HepG2 (cell line): ENCODE data around the gene ATP5MK. TPM values are rescaled to one million over a fixed set of nuclear protein-coding genes. Genes with fewer than 3 reads are reported as not detected.
A peak's percentile ranks its signal among the peaks of the same experiment; 100 is the strongest.

Experiments
- ASH2L ChIP-seq: fragments of 300-600, 200-600 bp; sonication (generic); IDR thresholded peaks from 2 replicates; pipeline ENCODE4 v1.7.0; 2017; ENCODE audit warnings: low read depth, mild to moderate bottlenecking, moderate library complexity, mixed read lengths, low read length; ENCODE audit not compliant: insufficient read length
- BRCA1 ChIP-seq: sonication (generic); formaldehyde crosslinking; IDR thresholded peaks from 2 replicates; pipeline ENCODE4 v1.4.0; 2020; ENCODE audit warnings: missing genetic modification reagents
- EEA1 ChIP-seq: sonication (generic); formaldehyde crosslinking; IDR thresholded peaks from 2 replicates; pipeline ENCODE4 v1.5.1; 2020; ENCODE audit warnings: mild to moderate bottlenecking, missing genetic modification reagents, borderline replicate concordance
- ETV5 ChIP-seq: IDR thresholded peaks from 2 replicates; pipeline ENCODE4 v1.6.1; 2018; ENCODE audit warnings: missing biosample characterization, missing genetic modification reagents, inconsistent platforms, borderline replicate concordance
- FOXJ3 ChIP-seq: sonication (generic); formaldehyde crosslinking; IDR thresholded peaks from 2 replicates; pipeline ENCODE4 v1.4.0; 2020; ENCODE audit warnings: missing genetic modification reagents, mild to moderate bottlenecking, borderline replicate concordance
- HMG20B ChIP-seq: conservative IDR thresholded peaks from 2 replicates; pipeline ENCODE4 v1.6.1; 2016; ENCODE audit warnings: missing genetic modification reagents, missing compliant biosample characterization
- NFKBIZ ChIP-seq: IDR thresholded peaks from 2 replicates; pipeline ENCODE4 v1.6.1; 2018; ENCODE audit warnings: missing genetic modification reagents, missing compliant biosample characterization
- SALL2 ChIP-seq: sonication (generic); formaldehyde crosslinking; IDR thresholded peaks from 2 replicates; pipeline ENCODE4 v1.8.1; 2023; ENCODE audit warnings: mild to moderate bottlenecking, missing genetic modification reagents, inconsistent platforms
- TRIM22 ChIP-seq: fragments of 450-650 bp; IDR thresholded peaks from 2 replicates; pipeline ENCODE4 v1.6.1; 2017
- ZNF160 ChIP-seq: sonication (generic); formaldehyde crosslinking; IDR thresholded peaks from 2 replicates; pipeline ENCODE4 v1.8.0; 2022; ENCODE audit warnings: mild to moderate bottlenecking, inconsistent platforms, missing genetic modification reagents
- ZNF274 ChIP-seq: sonication (generic); formaldehyde crosslinking; IDR thresholded peaks from 2 replicates; pipeline ENCODE4 v1.5.1; 2020; ENCODE audit warnings: mild to moderate bottlenecking, missing genetic modification reagents
- ZNF556 ChIP-seq: sonication (generic); formaldehyde crosslinking; IDR thresholded peaks from 2 replicates; pipeline ENCODE4 v1.4.0; 2020; ENCODE audit warnings: mild to moderate bottlenecking, missing genetic modification reagents, borderline replicate concordance
- ZNF605 ChIP-seq: sonication (generic); formaldehyde crosslinking; IDR thresholded peaks from 2 replicates; pipeline ENCODE4 v1.8.0; 2022; ENCODE audit warnings: mild to moderate bottlenecking, missing genetic modification reagents
- ZNF629 ChIP-seq: sonication (generic); formaldehyde crosslinking; conservative IDR thresholded peaks from 2 replicates; pipeline ENCODE4 v1.5.0; 2020; ENCODE audit warnings: missing genetic modification reagents
- ZNF737 ChIP-seq: sonication (generic); formaldehyde crosslinking; IDR thresholded peaks from 2 replicates; pipeline ENCODE4 v1.5.0; 2020; ENCODE audit warnings: missing genetic modification reagents, mild to moderate bottlenecking, borderline replicate concordance
- ZSCAN12 ChIP-seq: sonication (generic); formaldehyde crosslinking; IDR thresholded peaks from 2 replicates; pipeline ENCODE4 v1.9.0; 2021; ENCODE audit warnings: mild to moderate bottlenecking, missing genetic modification reagents
- ZSCAN29 ChIP-seq: sonication (generic); formaldehyde crosslinking; conservative IDR thresholded peaks from 2 replicates; pipeline ENCODE4 v1.4.0; 2020; ENCODE audit warnings: mild to moderate bottlenecking, missing genetic modification reagents
- polyA plus RNA-seq, 8 experiments: library from polyadenylated mRNA; depleted of rRNA in 3 of 8; stranded (reverse) in 7 of 8; unstranded in 1 of 8; fragments of >200 nt; fragmentation: Illumina TruSeq in 4 of 8; extraction: Trizol in 4 of 8; gene quantifications; 2 replicates each; pipeline versions ENCODE4 v1.2.1 to v1.2.3, GENCODE V29; 2011 to 2016; ENCODE audit warnings: low read depth in 4 of 8, missing spikeins in 1 of 8, mixed read lengths in 1 of 8; ENCODE audit not compliant: insufficient read depth in 1 of 8
- total RNA-seq, 5 experiments: library from RNA; depleted of rRNA; stranded (reverse); fragments of >200 nt; fragmentation: Illumina TruSeq; extraction: Trizol; gene quantifications; 2 replicates each; pipeline ENCODE4 v1.2.3, GENCODE V29; 2016; ENCODE audit warnings: low read depth in 1 of 5
- TF ChIP-seq, protein P1 (sequence below): sonication (generic); formaldehyde crosslinking; IDR thresholded peaks from 2 replicates; pipeline ENCODE4 v1.4.0; 2020; ENCODE audit warnings: missing genetic modification reagents, borderline replicate concordance
- TF ChIP-seq, protein P2 (sequence below): sonication (generic); formaldehyde crosslinking; conservative IDR thresholded peaks from 2 replicates; pipeline ENCODE4 v1.4.0; 2020; ENCODE audit warnings: missing genetic modification reagents
- TF ChIP-seq, protein P3 (sequence below): IDR thresholded peaks from 2 replicates; pipeline ENCODE4 v1.6.1; 2016

The ATP5MK gene
- total and polyA plus RNA-seq, 2 of the 13 experiments (the other 11 are each of a cell fraction or from before 2014, with no cell fraction given) = 312 to 517 TPM

DNA sequence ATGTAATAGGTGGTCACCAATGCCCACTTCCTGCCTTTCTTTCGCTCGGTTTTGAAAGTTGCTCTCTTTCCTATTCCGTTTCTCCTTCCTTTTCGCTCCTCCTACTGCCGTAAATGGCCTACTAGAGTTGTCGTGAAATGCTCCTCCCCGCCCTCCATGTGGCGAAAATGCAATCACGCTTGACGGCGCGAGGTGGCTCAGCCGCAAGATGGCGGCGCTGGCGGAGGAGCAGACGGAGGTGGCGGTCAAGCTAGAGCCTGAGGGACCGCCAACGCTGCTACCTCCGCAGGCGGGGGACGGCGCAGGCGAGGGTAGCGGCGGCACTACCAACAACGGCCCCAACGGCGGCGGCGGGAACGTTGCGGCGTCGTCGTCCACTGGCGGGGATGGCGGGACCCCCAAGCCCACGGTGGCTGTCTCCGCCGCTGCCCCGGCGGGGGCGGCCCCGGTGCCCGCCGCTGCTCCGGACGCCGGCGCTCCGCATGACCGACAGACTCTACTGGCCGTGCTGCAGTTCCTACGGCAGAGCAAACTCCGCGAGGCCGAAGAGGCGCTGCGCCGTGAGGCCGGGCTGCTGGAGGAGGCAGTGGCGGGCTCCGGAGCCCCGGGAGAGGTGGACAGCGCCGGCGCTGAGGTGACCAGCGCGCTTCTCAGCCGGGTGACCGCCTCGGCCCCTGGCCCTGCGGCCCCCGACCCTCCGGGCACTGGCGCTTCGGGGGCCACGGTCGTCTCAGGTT is 28.3 kb downstream of the ATP5MK start, which contains the start of gene TAF5 (continued):
- TF ChIP-seq, protein P1, sequence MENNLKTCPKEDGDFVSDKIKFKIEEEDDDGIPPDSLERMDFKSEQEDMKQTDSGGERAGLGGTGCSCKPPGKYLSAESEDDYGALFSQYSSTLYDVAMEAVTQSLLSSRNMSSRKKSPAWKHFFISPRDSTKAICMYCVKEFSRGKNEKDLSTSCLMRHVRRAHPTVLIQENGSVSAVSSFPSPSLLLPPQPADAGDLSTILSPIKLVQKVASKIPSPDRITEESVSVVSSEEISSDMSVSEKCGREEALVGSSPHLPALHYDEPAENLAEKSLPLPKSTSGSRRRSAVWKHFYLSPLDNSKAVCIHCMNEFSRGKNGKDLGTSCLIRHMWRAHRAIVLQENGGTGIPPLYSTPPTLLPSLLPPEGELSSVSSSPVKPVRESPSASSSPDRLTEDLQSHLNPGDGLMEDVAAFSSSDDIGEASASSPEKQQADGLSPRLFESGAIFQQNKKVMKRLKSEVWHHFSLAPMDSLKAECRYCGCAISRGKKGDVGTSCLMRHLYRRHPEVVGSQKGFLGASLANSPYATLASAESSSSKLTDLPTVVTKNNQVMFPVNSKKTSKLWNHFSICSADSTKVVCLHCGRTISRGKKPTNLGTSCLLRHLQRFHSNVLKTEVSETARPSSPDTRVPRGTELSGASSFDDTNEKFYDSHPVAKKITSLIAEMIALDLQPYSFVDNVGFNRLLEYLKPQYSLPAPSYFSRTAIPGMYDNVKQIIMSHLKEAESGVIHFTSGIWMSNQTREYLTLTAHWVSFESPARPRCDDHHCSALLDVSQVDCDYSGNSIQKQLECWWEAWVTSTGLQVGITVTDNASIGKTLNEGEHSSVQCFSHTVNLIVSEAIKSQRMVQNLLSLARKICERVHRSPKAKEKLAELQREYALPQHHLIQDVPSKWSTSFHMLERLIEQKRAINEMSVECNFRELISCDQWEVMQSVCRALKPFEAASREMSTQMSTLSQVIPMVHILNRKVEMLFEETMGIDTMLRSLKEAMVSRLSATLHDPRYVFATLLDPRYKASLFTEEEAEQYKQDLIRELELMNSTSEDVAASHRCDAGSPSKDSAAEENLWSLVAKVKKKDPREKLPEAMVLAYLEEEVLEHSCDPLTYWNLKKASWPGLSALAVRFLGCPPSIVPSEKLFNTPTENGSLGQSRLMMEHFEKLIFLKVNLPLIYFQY (CRISPR knock-in tag) = no peak
- TF ChIP-seq BRCA1 (CRISPR knock-in tag) (no peak), ASH2L (peak; percentile 93), ZNF737 (CRISPR knock-in tag) (no peak), EEA1 (CRISPR knock-in tag) (peak; percentile 96), FOXJ3 (CRISPR knock-in tag) (no peak), ZSCAN29 (CRISPR knock-in tag) (0 out of 2 replicates have a peak, but pooled peaks have one; percentile 21), ZSCAN12 (no peak), ZNF629 (CRISPR knock-in tag) (no peak), ZNF160 (CRISPR knock-in tag) (peak; percentile 82), SALL2 (CRISPR knock-in tag) (peak; percentile 63), HMG20B (CRISPR knock-in tag) (no peak), ZNF556 (CRISPR knock-in tag) (peak; percentile 68; the same call in 1 of the 2 replicates), ZNF274 (CRISPR knock-in tag) (peak; percentile 75; the same call in 1 of the 2 replicates), ZNF605 (CRISPR knock-in tag) (no peak; the same call in none of the 2 replicates), ETV5 (CRISPR knock-in tag) (0 out of 2 replicates have a peak, but pooled peaks have one; percentile 61), NFKBIZ (CRISPR knock-in tag) (no peak), TRIM22 (no peak)
- TF ChIP-seq, protein P2, sequence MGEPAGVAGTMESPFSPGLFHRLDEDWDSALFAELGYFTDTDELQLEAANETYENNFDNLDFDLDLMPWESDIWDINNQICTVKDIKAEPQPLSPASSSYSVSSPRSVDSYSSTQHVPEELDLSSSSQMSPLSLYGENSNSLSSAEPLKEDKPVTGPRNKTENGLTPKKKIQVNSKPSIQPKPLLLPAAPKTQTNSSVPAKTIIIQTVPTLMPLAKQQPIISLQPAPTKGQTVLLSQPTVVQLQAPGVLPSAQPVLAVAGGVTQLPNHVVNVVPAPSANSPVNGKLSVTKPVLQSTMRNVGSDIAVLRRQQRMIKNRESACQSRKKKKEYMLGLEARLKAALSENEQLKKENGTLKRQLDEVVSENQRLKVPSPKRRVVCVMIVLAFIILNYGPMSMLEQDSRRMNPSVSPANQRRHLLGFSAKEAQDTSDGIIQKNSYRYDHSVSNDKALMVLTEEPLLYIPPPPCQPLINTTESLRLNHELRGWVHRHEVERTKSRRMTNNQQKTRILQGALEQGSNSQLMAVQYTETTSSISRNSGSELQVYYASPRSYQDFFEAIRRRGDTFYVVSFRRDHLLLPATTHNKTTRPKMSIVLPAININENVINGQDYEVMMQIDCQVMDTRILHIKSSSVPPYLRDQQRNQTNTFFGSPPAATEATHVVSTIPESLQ (CRISPR knock-in tag) = peak; percentile 68; the same call in 1 of the 2 replicates
- TF ChIP-seq, protein P3, sequence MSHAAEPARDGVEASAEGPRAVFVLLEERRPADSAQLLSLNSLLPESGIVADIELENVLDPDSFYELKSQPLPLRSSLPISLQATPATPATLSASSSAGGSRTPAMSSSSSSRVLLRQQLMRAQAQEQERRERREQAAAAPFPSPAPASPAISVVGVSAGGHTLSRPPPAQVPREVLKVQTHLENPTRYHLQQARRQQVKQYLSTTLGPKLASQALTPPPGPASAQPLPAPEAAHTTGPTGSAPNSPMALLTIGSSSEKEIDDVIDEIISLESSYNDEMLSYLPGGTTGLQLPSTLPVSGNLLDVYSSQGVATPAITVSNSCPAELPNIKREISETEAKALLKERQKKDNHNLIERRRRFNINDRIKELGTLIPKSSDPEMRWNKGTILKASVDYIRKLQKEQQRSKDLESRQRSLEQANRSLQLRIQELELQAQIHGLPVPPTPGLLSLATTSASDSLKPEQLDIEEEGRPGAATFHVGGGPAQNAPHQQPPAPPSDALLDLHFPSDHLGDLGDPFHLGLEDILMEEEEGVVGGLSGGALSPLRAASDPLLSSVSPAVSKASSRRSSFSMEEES (CRISPR knock-in tag) = peak; percentile 70
